Lower leg skin (tissue), 4 donors: Measurements from ENCODE around the gene ISCU. TPM values are rescaled to one million over a fixed set of nuclear protein-coding genes. Genes with fewer than 3 reads are reported as not detected.
A peak's percentile ranks its signal among the peaks of the same experiment; 100 is the strongest.

Source experiments
- DNase-seq, 2 donors: peaks; one replicate each; pipeline ENCODE4 v3.0.0-alpha.2; 2019; ENCODE audit warnings: low spot score in 2 of 2
- H3K4me3 ChIP-seq: fragments of 200-600 bp; sonication (generic); 2 replicates; pipeline ENCODE4 v1.5.1; 2017; ENCODE audit warnings: mild to moderate bottlenecking, low read depth; ENCODE audit not compliant: poor library complexity, severe bottlenecking
- POLR2A ChIP-seq, 2 donors: fragments of 450-650 bp; IDR thresholded peaks; one replicate each; pipeline ENCODE4 v1.6.1; 2016 to 2017; ENCODE audit warnings: antibody characterized with exemption in 2 of 2, mild to moderate bottlenecking in 1 of 2, moderate library complexity in 1 of 2
- WGBS, 2 donors: methylation state at CpG; one replicate each; pipeline ENCODE4 v1.1.5; 2018; 5-methylcytosine and 5-hydroxymethylcytosine counted together
- intact Hi-C: fragments of 100-400 bp; cut with DNase I; formaldehyde crosslinking; loops from one replicate; pipeline ENCODE4 v1.15.0; 2023; ENCODE audit warnings: low total_unique reads
- total RNA-seq, 4 donors: library from RNA; depleted of rRNA; stranded (reverse); fragments of >200 nt; gene quantifications; one replicate each; pipeline ENCODE4 v1.1.0, GENCODE V29; 2016
- TF ChIP-seq, protein P1 (sequence below), 3 donors: fragments of 450-650 bp; IDR thresholded peaks; one replicate each; pipeline ENCODE4 v1.5.1; 2016; ENCODE audit warnings: antibody characterized with exemption in 3 of 3, mild to moderate bottlenecking in 3 of 3, moderate library complexity in 2 of 3

ISCU gene
- total RNA-seq, 4 donors from 2014 or later = 94.7 to 175 (median 137) TPM

DNA sequence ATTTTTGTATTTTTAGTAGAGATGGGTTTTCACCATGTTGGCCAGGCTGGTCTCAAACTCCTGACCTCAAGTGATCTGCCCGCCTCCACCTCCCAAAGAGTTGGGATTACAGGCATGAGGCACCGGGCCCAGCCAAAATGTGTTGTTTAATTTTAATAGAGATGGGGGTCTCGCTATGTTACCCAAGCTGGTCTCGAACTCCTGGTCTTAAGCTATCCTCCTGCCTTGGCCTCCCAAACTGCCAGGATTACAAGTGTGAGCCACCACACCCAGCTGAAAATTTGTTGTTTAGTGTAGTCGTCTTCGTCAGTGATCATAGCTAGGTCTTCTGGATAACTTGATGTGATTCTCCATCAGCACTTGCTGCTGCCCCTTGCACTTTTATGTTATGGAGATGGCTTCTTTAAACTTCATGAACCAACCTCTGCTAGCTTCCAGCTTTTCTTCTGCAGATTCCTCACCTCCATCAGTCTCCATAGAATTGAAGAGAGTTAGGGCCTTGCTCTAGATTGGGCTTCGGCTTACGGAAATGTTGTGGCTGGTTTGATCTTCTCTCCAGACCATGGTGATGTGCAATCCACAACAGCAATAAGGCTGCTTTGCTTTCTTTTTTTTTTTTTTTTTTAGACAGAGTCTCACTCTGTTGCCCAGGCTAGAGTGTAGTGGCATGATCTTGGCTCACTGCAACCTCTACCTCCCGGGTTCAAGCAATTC is 13.0 kb downstream of the ISCU start:
- DNase-seq = peak in 1 of 2 donors; percentile 34
- no peak overlapping the region for H3K4me3 ChIP-seq
- intact Hi-C loops = loop anchor here (10.0 kb wide), 1 partner anchor 379 kb away; no protein-coding TSS in a partner anchor
- no peak for TF ChIP-seq POLR2A (IDR thresholded peaks at IDR 0.05)
- TF ChIP-seq, protein P1, sequence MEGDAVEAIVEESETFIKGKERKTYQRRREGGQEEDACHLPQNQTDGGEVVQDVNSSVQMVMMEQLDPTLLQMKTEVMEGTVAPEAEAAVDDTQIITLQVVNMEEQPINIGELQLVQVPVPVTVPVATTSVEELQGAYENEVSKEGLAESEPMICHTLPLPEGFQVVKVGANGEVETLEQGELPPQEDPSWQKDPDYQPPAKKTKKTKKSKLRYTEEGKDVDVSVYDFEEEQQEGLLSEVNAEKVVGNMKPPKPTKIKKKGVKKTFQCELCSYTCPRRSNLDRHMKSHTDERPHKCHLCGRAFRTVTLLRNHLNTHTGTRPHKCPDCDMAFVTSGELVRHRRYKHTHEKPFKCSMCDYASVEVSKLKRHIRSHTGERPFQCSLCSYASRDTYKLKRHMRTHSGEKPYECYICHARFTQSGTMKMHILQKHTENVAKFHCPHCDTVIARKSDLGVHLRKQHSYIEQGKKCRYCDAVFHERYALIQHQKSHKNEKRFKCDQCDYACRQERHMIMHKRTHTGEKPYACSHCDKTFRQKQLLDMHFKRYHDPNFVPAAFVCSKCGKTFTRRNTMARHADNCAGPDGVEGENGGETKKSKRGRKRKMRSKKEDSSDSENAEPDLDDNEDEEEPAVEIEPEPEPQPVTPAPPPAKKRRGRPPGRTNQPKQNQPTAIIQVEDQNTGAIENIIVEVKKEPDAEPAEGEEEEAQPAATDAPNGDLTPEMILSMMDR (IDR thresholded peaks at IDR 0.05) = no peak
- WGBS, 2 donors = 89 to 96% methylated on average over 9 of the region's 9 CpGs

DNA sequence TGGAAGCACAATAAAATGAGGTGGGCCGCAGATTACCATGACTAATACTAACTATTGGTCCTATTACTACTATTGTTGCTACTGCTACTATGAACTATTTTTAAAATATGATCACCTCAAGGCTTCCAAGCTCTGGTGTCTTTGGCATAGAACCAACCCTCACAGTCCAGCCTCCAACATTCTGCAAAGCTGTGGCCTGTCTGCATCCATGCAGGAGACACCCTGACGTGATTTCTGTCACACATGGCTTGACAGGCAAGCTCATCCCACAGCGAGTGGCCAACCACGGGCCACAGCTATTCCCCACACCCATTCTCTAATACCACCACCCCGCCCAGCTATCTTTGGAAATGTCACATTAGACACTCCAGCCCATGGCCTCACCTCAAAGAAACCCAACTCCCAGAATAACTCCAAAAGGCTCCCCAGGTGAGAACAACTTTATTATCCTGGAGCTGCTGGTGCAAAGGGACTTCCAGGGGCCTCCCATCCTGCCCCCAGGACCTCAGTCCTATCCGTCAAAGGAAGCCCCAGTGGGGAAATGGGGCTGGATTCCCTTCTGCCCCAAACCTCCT is 14.4 kb downstream of the ISCU start:
- DNase-seq = peak in 1 of 2 donors; percentile 31
- WGBS, 2 donors = 71 to 77% methylated on average over 6 of the region's 6 CpGs
- no peak overlapping the region for H3K4me3 ChIP-seq
- intact Hi-C loops = loop anchor here (10.0 kb wide), 1 partner anchor 378 kb away; no protein-coding TSS in a partner anchor
- no peak for TF ChIP-seq POLR2A (IDR thresholded peaks at IDR 0.05)
- TF ChIP-seq, protein P1 (IDR thresholded peaks at IDR 0.05) = no peak

DNA sequence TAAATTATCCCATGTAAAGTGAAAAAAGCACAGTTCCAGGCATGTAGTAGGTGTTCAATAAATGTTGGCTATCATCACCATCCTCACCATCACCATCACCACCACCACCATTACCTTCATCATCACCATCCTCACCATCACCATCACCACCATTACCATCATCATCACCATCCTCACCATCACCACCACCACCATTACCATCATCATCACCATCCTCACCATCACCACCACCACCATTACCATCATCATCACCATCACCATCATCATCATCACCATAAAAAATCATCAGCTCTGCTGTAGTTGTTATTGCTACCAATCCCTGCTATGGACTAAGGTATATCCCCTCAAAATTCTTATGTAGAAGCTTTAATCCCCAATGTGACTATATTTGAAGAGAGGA is 15.1 kb downstream of the ISCU start:
- DNase-seq = no peak
- no peak overlapping the region for H3K4me3 ChIP-seq
- intact Hi-C loops = loop anchor here (10.0 kb wide), 1 partner anchor 377 kb away; no protein-coding TSS in a partner anchor
- TF ChIP-seq, protein P1 (IDR thresholded peaks at IDR 0.05) = no peak
- TF ChIP-seq POLR2A (IDR thresholded peaks at IDR 0.05) = no peak

DNA sequence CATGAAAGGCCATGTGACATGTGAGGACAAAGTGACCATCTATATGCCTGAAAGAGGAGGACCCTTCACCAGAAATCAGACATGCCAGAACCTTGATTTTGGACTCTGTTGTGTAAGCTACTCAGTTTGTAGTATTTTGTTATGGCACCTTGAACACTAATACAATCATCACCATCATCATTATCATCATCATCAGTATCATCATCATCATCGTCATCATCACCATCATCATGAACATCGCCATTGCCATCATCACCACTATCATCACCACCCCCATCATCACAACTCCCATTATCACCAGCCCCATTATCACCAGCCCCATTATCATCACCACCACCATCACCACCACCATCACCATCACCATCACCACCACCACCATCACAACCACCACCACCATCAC is 15.9 kb downstream of the ISCU start:
- 63 to 71% methylated on average over 2 of the region's 2 CpGs for WGBS, 2 donors
- TF ChIP-seq, protein P1 (IDR thresholded peaks at IDR 0.05) = no peak
- TF ChIP-seq POLR2A (IDR thresholded peaks at IDR 0.05) = no peak
- intact Hi-C loops = loop anchor here (10.0 kb wide), 1 partner anchor 377 kb away; no protein-coding TSS in a partner anchor
- H3K4me3 ChIP-seq = no peak overlapping the region
- peak in 1 of 2 donors; percentile 2 for DNase-seq

DNA sequence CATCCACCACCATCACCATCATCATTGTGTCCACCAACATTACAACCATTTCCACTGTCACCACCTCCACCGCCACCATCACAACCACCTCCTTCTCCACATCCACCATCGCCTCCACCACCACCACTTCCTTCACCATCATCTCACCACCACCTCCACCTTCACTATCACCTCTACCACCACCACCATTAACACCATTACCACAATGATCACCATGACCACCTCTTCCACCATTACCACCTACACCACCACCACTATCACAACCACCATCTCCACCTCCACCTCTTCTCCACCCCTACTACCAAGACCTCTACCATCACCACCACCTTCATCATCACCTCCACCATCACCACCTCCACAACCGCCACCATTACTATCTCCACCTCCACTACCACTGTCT is 16.4 kb downstream of the ISCU start:
- 97% methylated on average over 3 of the region's 3 CpGs for WGBS, 2 donors

More for the DNA sequence above, 16.4 kb downstream of the ISCU start:
- no peak for DNase-seq
- intact Hi-C loops = loop anchor here (10.0 kb wide), 1 partner anchor 376 kb away; no protein-coding TSS in a partner anchor
- TF ChIP-seq POLR2A (IDR thresholded peaks at IDR 0.05) = no peak
- TF ChIP-seq, protein P1 (IDR thresholded peaks at IDR 0.05) = no peak
- H3K4me3 ChIP-seq = no peak overlapping the region
